SK-N-SH (cell line): ENCODE data around the gene AHDC1.

Experiments used
- CHD2 ChIP-seq: fragments of 150-350 bp; IDR thresholded peaks from 2 replicates; pipeline ENCODE4 v1.6.1; 2018; ENCODE audit warnings: low read length; ENCODE audit not compliant: partially characterized antibody
- EP300 ChIP-seq, 2 experiments: IDR thresholded peaks; 2 replicates each; pipeline versions ENCODE4 v1.4.0 to v1.6.1; 2012; ENCODE audit warnings: borderline replicate concordance in 1 of 2, low read depth in 1 of 2, low read length in 1 of 2
- FOXJ3 ChIP-seq: sonication (generic); formaldehyde crosslinking; IDR thresholded peaks from 2 replicates; pipeline ENCODE4 v1.5.1; 2020; ENCODE audit warnings: mild to moderate bottlenecking, missing genetic modification reagents
- GABPA ChIP-seq: IDR thresholded peaks from 2 replicates; pipeline ENCODE4 v1.4.0; 2012; ENCODE audit warnings: low read depth, mild to moderate bottlenecking
- GATA2 ChIP-seq: sonication (generic); formaldehyde crosslinking; IDR thresholded peaks from 2 replicates; pipeline ENCODE4 v1.5.0; 2020; ENCODE audit warnings: mild to moderate bottlenecking, missing genetic modification reagents
- MEF2A ChIP-seq: IDR thresholded peaks from 2 replicates; pipeline ENCODE4 v1.4.0; 2012; ENCODE audit warnings: low read depth, borderline replicate concordance
- POLR2AphosphoS5 ChIP-seq: IDR thresholded peaks from 2 replicates; pipeline ENCODE4 v1.6.1; 2012; ENCODE audit warnings: low read depth, low read length
- RAD21 ChIP-seq: IDR thresholded peaks from 2 replicates; pipeline ENCODE4 v1.6.1; 2012; ENCODE audit warnings: mild to moderate bottlenecking, low read length
- TF ChIP-seq, protein P1 (sequence below): fragments of 200-600 bp; sonication (generic); IDR thresholded peaks from 2 replicates; pipeline ENCODE4 v1.6.1; 2017; ENCODE audit warnings: antibody characterized with exemption, mild to moderate bottlenecking, moderate library complexity
- TF ChIP-seq, protein P2 (sequence below): IDR thresholded peaks from 2 replicates; pipeline ENCODE4 v1.4.0; 2012; ENCODE audit warnings: low read depth, borderline replicate concordance

DNA sequence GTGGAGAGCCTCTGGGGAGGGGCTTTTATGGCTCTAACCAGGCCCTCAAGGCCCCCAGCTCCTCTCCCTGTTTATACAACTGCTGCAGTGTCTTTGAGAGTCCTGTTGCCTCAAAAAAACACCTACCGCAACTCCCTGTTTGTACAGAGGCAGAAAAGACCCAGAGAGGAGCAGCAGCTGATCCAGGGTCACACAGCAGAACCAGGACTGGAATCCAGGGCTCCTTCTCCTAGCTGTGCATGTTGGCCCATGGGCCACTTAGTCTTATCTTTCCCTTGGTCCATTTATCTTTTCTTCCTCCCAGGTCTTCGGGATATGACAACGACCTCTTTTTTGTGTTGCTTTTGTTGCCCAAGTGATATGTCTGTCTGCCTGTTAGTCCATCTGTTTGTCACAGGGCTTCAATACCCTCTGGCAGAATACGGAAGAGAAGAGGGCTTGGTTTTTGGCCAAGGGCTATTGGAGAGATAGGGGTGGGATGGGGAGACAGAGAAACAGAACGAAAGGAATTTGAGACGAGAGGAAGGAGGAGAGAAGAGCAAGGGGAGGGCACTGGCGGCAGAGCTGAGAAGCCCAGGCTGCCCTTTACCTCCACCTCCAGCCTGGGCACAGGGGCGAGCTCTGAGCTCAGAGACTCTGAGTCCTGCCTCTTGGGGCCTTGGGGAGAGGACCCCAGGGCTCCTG lies 80.5 kb downstream of the AHDC1 start:
- TF ChIP-seq GATA2 (CRISPR knock-in tag) (no peak), POLR2AphosphoS5 (no peak), GABPA (no peak), FOXJ3 (no peak), RAD21 (no peak), CHD2 (no peak), MEF2A (no peak), EP300 (IDR thresholded peaks at IDR 0.05; ENCODE audit: borderline replicate concordance in 1 of 2, low read depth in 1 of 2, low read length in 1 of 2) (no peak)
- TF ChIP-seq, protein P1, sequence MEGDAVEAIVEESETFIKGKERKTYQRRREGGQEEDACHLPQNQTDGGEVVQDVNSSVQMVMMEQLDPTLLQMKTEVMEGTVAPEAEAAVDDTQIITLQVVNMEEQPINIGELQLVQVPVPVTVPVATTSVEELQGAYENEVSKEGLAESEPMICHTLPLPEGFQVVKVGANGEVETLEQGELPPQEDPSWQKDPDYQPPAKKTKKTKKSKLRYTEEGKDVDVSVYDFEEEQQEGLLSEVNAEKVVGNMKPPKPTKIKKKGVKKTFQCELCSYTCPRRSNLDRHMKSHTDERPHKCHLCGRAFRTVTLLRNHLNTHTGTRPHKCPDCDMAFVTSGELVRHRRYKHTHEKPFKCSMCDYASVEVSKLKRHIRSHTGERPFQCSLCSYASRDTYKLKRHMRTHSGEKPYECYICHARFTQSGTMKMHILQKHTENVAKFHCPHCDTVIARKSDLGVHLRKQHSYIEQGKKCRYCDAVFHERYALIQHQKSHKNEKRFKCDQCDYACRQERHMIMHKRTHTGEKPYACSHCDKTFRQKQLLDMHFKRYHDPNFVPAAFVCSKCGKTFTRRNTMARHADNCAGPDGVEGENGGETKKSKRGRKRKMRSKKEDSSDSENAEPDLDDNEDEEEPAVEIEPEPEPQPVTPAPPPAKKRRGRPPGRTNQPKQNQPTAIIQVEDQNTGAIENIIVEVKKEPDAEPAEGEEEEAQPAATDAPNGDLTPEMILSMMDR = no peak
- TF ChIP-seq, protein P2, sequence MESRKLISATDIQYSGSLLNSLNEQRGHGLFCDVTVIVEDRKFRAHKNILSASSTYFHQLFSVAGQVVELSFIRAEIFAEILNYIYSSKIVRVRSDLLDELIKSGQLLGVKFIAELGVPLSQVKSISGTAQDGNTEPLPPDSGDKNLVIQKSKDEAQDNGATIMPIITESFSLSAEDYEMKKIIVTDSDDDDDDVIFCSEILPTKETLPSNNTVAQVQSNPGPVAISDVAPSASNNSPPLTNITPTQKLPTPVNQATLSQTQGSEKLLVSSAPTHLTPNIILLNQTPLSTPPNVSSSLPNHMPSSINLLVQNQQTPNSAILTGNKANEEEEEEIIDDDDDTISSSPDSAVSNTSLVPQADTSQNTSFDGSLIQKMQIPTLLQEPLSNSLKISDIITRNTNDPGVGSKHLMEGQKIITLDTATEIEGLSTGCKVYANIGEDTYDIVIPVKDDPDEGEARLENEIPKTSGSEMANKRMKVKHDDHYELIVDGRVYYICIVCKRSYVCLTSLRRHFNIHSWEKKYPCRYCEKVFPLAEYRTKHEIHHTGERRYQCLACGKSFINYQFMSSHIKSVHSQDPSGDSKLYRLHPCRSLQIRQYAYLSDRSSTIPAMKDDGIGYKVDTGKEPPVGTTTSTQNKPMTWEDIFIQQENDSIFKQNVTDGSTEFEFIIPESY = no peak
